PC-9 (cell line): Measurements from ENCODE around the gene GLP2R. TPM values are rescaled to one million over a fixed set of nuclear protein-coding genes. Genes with fewer than 3 reads are reported as not detected.

ENCODE experiments used
- BruUV-seq: library from RNA; stranded (reverse); fragments of 400-500 nt; replicated peaks from 2 replicates; lab custom pipeline; 2021; lab: Mats Ljungman, UMichigan
- CTCF ChIA-PET: fragments of 300-600 bp; sonication (Branson Sonifier 250); formaldehyde crosslinking; loops from one replicate; lab custom pipeline; 2022; ENCODE audit warnings: antibody characterized with exemption; lab: Charles Lee
- POLR2A ChIA-PET: fragments of 300-600 bp; sonication (Branson Sonifier 250); formaldehyde crosslinking; loops from one replicate; lab custom pipeline; 2022; ENCODE audit warnings: antibody characterized with exemption; ENCODE audit not compliant: unreplicated experiment; lab: Charles Lee
- DNase-seq, 2 experiments: peaks; one replicate each; pipeline versions ENCODE4 v3.0.0 to v3.0.0-alpha.2; 2015 to 2022; ENCODE audit warnings: mixed read lengths in 1 of 2
- H2AFZ ChIP-seq: fragments of 200-600 bp; sonication (generic); 2 replicates; pipeline ENCODE4 v1.8.1; 2017; ENCODE audit warnings: antibody characterized with exemption
- H3F3A ChIP-seq: fragments of 200-600 bp; sonication (generic); 2 replicates; pipeline ENCODE4 v1.8.1; 2017; ENCODE audit warnings: antibody characterized with exemption, mild to moderate bottlenecking, low read depth; ENCODE audit not compliant: insufficient read depth
- H3K27ac ChIP-seq: fragments of 200-600 bp; sonication (generic); 2 replicates; pipeline ENCODE4 v1.6.1; 2016; ENCODE audit warnings: mixed run types
- H3K27me3 ChIP-seq: fragments of 200-600 bp; sonication (generic); 2 replicates; pipeline ENCODE4 v1.6.1; 2016; ENCODE audit warnings: low read depth, mixed run types; ENCODE audit not compliant: insufficient read depth
- H3K36me3 ChIP-seq: fragments of 200-600 bp; sonication (generic); 2 replicates; pipeline ENCODE4 v1.6.1; 2016; ENCODE audit warnings: low read depth, mixed run types
- H3K4me1 ChIP-seq: fragments of 200-600 bp; sonication (generic); replicated peaks from 2 replicates; pipeline ENCODE4 v1.6.1; 2016; ENCODE audit warnings: mixed run types; ENCODE audit not compliant: insufficient read depth
- H3K4me2 ChIP-seq: fragments of 200-600 bp; sonication (generic); 2 replicates; pipeline ENCODE4 v1.6.1; 2017; ENCODE audit warnings: mixed run types
- H3K4me3 ChIP-seq: fragments of 200-600 bp; sonication (generic); 2 replicates; pipeline ENCODE4 v1.6.1; 2016; ENCODE audit warnings: mixed run types
- H3K79me2 ChIP-seq: fragments of 200-600 bp; sonication (generic); 2 replicates; pipeline ENCODE4 v1.6.1; 2017; ENCODE audit warnings: low read depth, mixed run types
- H3K9me2 ChIP-seq: fragments of 200-600 bp; sonication (generic); 2 replicates; pipeline ENCODE4 v1.8.1; 2017; ENCODE audit warnings: mild to moderate bottlenecking; ENCODE audit not compliant: insufficient read depth
- H3K9me3 ChIP-seq: fragments of 200-600 bp; sonication (generic); 2 replicates; pipeline ENCODE4 v1.8.1; 2016; ENCODE audit warnings: low read depth; ENCODE audit not compliant: insufficient read depth
- H4K20me1 ChIP-seq: fragments of 200-600 bp; sonication (generic); 2 replicates; pipeline ENCODE4 v1.8.1; 2017; ENCODE audit not compliant: insufficient read depth
- CTCF ChIP-seq: fragments of 200-600 bp; sonication (generic); conservative IDR thresholded peaks from 2 replicates; pipeline ENCODE4 v1.6.1; 2017; ENCODE audit warnings: mixed run types, antibody characterized with exemption, mild to moderate bottlenecking, moderate library complexity
- EZH2 ChIP-seq: fragments of 200-600 bp; sonication (generic); IDR thresholded peaks from 2 replicates; pipeline ENCODE4 v1.8.0; 2017; ENCODE audit warnings: antibody characterized with exemption, low read depth
- intact Hi-C: fragments of 100-400 bp; cut with micrococcal nuclease; formaldehyde crosslinking; loops from one replicate; pipeline ENCODE4 v1.10.0; 2022; ENCODE audit not compliant: unreplicated experiment
- total RNA-seq: library from RNA; stranded (reverse); gene quantifications from 2 replicates; pipeline ENCODE4 v1.2.3, GENCODE V29; 2021

The GLP2R gene
- total RNA-seq, 1 experiment from 2014 or later = 3.2 TPM

GRCh38 chr17:9907883-9908648 is 82.3 kb downstream of the GLP2R start:
- H4K20me1 ChIP-seq = no peaks in the 10 kb centered on the region
- CTCF ChIA-PET = interaction anchor here (0.8 kb wide), 1 partner anchor 21 kb away, joined by 4 read pairs; no protein-coding TSS in a partner anchor
- H2AFZ ChIP-seq = no peak overlapping the region
- H3K4me1 ChIP-seq = no peaks in the 10 kb centered on the region
- intact Hi-C loops = no loop called here
- no peak for DNase-seq
- no peak overlapping the region for H3K27ac ChIP-seq
- H3K79me2 ChIP-seq = no peaks in the 10 kb centered on the region
- H3K4me3 ChIP-seq = no peak overlapping the region
- H3K36me3 ChIP-seq = no peaks in the 10 kb centered on the region
- POLR2A ChIA-PET = interaction anchor here (0.7 kb wide), 1 partner anchor 113 kb away, joined by 4 read pairs; no protein-coding TSS in a partner anchor
- H3K9me3 ChIP-seq = no peaks in the 10 kb centered on the region
- BruUV-seq = no TSS peak
- TF ChIP-seq EZH2 (no peak), CTCF (no peak)
- no peak overlapping the region for H3K4me2 ChIP-seq
- no peaks in the 10 kb centered on the region for H3K9me2 ChIP-seq
- no peaks in the 10 kb centered on the region for H3K27me3 ChIP-seq
- H3F3A ChIP-seq = no peaks in the 10 kb centered on the region

- intact Hi-C loops = no loop called here
- no peak overlapping the region for H3K4me3 ChIP-seq
- no peak overlapping the region for H3K27ac ChIP-seq
- H3K9me2 ChIP-seq = no peaks in the 10 kb centered on the region
- H4K20me1 ChIP-seq = no peaks in the 10 kb centered on the region
- no peak overlapping the region for H3K4me2 ChIP-seq
- H3K4me1 ChIP-seq = no peaks in the 10 kb centered on the region
- H3K27me3 ChIP-seq = no peaks in the 10 kb centered on the region
- H3K36me3 ChIP-seq = no peaks in the 10 kb centered on the region
- CTCF ChIA-PET = interaction anchor here (0.8 kb wide), 1 partner anchor 20 kb away, joined by 4 read pairs; no protein-coding TSS in a partner anchor
- POLR2A ChIA-PET = interaction anchor here (0.5 kb wide), 1 partner anchor 40 kb away, joined by 5 read pairs; no protein-coding TSS in a partner anchor
- TF ChIP-seq CTCF = no peak
- no peak for DNase-seq
- H3F3A ChIP-seq = no peaks in the 10 kb centered on the region
- BruUV-seq = no TSS peak
- no peaks in the 10 kb centered on the region for H3K9me3 ChIP-seq
- H3K79me2 ChIP-seq = no peaks in the 10 kb centered on the region
- no peak overlapping the region for H2AFZ ChIP-seq
Observed at GRCh38 chr17:9908649-9909042, 82.9 kb downstream of the GLP2R start.

- H3F3A ChIP-seq = no peaks in the 10 kb centered on the region
- H3K4me2 ChIP-seq = no peak overlapping the region
- no peak for DNase-seq
- H2AFZ ChIP-seq = no peak overlapping the region
- TF ChIP-seq CTCF (no peak), EZH2 (no peak)
- H3K4me3 ChIP-seq = no peak overlapping the region
- no peaks in the 10 kb centered on the region for H3K4me1 ChIP-seq
- H3K9me3 ChIP-seq = no peaks in the 10 kb centered on the region
- no peaks in the 10 kb centered on the region for H3K36me3 ChIP-seq
- ChIA-PET POLR2A (no interaction called here), CTCF (no interaction called here)
- H3K79me2 ChIP-seq = no peaks in the 10 kb centered on the region
- no peaks in the 10 kb centered on the region for H3K9me2 ChIP-seq
- no peaks in the 10 kb centered on the region for H3K27me3 ChIP-seq
- BruUV-seq = no TSS peak
- no peak overlapping the region for H3K27ac ChIP-seq
- intact Hi-C loops = no loop called here
- no peaks in the 10 kb centered on the region for H4K20me1 ChIP-seq
Observed at GRCh38 chr17:9911089-9911488, 85.4 kb downstream of the GLP2R start.
